GM20431 (cell line): ENCODE measurements around the gene CISD2.
"Not testable (repeated sequence)": the region's sequence is repeated elsewhere in the genome, so short reads cannot be mapped to it uniquely, and the experiment has no call there.

Source experiments
- in situ Hi-C: fragments of 300-500 bp; cut with MseI, MboI; formaldehyde crosslinking; loops from one replicate; pipeline ENCODE4 v1.15.0; 2020; ENCODE audit warnings: low sequenced_read_pairs; ENCODE audit not compliant: unreplicated experiment

The CISD2 gene

DNA sequence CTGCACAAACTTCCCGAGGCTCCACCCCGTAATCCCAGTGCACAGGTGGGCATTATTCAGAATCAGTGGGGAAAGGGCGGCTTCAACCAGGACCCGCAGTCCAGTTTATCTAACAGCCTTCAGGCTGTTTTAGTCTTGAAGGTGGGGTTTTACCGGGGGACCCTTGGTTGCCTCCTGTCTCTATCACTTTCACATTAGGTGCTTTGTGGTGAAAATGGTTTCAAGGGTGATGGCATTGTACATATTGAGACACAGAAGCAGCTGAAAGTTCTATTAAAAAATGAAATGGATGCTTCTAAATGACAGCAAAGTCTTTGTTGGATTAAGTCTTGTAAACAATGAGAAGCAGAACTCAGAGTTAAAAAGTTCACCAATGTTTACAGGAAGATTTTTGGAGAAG, 27.8 kb downstream of the CISD2 start:
- in situ Hi-C loops = not testable (repeated sequence)

DNA sequence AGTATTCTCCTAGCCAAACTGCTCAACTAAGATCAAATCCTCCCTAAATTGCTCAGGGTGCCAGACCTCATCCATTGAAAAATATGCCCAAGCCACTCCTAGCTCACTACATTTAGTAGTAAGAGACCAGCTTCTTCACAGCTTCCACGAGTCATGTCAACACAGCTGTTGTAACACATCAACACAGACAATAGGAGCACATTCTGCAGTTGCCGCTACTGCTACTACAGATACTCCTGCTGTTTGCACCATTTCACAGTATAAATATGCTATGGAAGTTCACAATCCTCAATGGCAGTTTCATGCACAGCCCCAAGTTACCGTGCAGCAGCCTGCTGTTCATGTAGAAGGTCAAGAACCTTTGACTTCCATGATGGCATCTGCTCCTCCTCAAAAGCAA, 28.8 kb downstream of the CISD2 start:
- in situ Hi-C loops = not testable (repeated sequence)

DNA sequence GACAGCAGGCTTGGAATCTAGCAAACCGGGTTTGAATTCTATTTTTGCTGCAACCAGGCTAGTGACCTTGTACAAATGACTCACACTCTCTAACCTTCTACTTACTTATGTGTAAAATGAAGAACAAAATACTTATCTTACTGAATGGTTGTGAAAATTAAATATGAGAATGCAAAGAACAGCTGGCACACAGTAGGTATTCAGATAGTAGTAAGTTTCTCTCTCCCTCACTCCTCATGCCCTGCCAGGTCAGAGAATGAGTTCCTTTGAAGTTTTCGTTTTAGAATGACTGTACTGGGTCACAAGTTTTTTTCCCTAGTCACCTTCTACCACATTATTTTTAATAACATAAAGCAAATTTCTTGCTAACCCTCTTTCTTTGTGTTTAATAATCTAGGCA, 33.0 kb downstream of the CISD2 start:
- in situ Hi-C loops = no loop called here

GRCh38 chr4:102918859-102919258, 50.1 kb downstream of the CISD2 start:
- in situ Hi-C loops = no loop called here

DNA sequence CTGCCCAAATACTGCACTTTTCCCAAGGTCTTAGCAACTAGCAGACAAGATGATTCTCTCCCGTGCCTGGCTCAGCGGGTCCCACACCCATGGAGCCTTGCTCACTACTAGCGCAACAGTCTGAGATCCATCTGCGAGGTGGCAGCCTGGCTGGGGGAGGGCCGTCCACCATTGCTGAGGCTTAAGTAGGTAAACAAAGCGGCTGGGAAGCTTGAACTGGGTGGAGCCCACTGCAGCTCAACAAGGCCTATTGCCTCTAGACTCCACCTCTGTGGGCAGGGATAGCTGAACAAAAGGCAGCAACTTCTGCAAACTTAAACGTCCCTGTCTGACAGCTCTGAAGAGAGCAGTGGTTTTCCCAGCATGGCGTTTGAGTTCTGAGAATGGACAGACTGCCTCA, 50.9 kb downstream of the CISD2 start:
- in situ Hi-C loops = not testable (repeated sequence)

DNA sequence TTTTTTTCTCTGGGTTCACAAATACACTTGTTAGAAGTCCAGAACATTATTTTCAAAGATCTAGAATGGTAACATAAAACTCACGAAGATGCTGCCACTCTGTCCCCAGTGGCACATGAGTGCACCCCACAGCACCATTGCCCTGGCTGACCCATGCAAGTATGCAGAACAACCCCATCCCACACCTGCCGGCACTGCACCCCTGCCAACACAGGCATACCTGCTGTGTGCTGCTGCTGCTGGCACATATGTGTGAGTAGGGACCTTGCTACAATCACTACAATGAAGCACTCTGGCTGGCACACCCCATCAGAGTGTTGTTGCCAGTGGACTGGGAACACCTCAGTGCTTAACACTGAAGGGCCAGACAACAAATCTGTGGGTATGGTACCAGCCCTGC, 66.9 kb downstream of the CISD2 start:
- in situ Hi-C loops = no loop called here

DNA sequence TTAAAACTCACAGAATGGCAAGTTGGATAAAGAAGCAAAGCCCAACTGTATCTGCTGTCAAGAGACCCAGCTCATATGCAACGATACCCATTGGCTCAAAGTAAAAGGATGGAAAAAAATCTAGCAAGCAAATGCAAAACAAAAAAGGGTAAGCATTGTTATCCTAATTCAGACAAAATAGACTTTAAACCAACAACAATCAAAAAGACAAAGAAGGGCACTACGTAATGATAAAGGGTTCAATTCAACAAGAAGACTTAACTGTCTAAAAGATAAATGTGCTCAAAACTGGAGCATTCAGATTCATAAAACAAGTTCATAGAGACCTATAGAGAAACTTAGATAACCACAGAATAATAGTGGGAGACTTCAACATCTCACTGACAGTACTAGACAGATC, 69.3 kb downstream of the CISD2 start:
- in situ Hi-C loops = not testable (repeated sequence)
